HG02981 (cell line): ENCODE results near the gene EHBP1L1.

Experiments
- ATAC-seq: cut with Tn5 transposase; IDR thresholded peaks from one replicate; pipeline ENCODE4 v1.9.1; 2021; ENCODE audit warnings: mild to moderate bottlenecking, moderate library complexity; ENCODE audit not compliant: unreplicated experiment

EHBP1L1 gene

DNA sequence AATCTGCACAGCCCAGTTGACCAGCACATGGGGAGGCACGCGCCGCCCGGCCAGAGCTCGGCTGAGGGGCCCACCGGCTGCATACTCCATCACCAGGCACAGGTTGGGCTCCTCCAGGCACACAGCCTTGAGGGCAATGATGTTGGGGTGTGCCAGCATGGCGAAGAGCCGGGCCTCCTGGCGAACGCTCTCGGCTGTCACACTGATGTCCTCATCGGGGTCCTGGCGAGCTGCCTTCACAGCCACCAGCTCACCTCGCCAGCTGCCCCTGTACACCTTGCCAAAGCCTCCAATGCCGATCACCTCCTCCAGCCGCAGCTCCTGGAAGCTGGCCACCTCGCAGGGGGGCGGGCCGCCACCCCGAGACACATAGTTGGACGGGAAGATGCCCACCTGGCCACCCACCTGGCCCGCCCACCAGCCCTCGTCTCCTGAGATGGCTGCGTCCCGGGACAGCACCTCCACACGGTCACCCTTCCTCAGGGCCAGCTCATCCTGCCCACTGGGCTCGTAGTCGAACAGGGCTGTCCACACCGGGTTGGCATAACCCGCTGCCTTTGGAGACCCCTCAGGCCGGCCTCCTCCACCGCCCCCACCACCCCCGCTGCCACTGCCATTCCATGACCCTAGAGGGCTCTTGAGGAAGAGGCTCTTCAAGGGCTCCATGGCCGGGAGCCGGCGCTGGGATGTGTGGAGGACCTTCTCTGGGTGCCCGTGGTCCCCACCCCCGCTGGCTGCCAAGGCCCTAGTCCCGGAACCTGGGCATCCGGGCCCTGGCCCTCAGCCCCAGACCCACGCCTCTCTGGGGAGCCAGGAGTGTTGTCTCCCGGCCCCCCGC lies 37.5 kb downstream of the EHBP1L1 start:
- ATAC-seq = no peak

DNA sequence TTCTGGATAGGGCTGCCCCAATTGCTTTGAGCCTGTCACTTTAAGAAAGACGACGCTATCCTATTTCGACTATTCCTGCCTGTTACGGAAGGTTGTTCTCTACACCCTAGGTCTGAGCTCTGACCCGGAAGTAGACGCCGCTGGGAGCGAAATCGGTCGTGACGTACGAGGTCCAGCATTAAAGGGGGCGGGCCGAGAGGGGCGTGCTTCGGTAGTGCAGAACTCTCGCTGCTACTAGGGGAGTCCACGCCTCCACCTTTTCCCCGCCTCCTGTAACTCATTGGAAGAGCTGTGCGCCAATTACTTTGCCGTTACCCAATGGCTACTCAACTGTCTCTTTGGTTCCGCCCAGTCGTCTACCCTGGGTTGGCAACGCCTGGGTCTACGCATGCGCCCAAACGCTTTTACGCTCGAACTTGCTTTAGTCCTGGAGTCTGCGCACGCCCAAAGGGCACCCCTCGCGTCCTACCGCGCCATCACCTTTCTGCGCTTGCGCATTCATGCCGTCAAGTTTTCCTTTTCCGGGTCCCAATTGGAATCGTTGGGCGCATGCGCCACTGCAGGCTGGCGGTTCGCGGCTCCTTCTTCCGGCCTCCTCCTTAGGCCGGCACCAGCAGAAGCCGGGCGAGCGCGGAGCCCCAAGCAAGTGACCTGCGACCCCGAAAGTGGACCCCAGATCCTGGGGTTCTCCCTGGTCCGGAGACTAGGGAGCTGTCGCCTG lies 39.5 kb downstream of the EHBP1L1 start, which contains the start of gene PCNX3:
PCNX3 (plus strand) TSS at position 548 of the 721 bp plus-strand sequence. CDS start 536 bp downstream, outside the sequence.
- ATAC-seq = peak; percentile 75

DNA sequence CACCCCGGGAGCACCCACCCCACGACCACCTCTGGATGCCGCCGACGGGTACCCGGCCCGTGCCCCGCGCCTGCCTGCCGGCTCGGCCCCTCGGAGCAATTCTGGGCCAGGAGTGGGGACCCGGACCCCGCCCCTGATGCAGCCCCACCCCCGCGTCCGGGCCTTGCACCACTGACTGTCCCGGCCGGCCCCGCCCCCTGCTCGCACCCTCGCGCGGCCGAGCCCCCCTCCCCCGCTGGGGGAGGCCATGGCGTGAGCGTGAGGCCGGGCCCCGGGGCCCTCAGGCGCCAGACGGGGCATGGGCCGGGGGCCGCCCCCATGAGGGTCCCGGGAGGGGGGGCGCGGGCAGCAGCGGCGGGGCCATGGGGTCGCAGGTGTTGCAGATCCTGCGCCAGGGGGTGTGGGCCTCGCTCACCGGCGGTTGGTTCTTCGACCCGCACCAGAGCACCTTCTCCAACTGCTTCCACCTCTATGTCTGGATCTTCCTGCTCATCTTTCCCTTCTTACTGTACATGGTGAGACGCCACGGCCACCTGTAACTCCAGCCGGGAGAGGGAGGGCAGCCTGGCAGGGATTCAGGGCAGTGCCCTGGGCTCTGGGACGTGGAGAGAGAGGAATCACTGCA lies 40.2 kb downstream of the EHBP1L1 start:
- peak; percentile 0 for ATAC-seq

DNA sequence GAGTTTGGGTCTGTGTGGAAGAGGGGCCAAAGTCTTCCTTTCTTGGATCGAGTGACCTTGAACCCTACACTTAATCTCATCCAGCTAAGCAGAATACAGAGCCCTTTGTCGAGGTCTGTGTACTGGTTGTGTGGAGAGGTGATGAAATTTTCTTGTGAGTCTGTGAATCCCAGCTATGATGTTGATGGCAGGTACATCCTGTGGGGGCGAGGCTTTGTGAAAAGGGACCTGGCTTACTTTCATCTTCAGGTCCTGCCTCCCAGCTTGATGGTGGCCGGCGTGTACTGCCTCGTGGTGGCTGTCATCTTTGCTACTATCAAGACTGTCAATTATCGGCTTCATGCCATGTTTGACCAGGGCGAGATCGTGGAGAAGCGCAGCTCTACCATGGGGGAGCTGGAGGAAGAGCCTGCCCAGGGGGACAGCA lies 40.7 kb downstream of the EHBP1L1 start:
- no peak for ATAC-seq

DNA sequence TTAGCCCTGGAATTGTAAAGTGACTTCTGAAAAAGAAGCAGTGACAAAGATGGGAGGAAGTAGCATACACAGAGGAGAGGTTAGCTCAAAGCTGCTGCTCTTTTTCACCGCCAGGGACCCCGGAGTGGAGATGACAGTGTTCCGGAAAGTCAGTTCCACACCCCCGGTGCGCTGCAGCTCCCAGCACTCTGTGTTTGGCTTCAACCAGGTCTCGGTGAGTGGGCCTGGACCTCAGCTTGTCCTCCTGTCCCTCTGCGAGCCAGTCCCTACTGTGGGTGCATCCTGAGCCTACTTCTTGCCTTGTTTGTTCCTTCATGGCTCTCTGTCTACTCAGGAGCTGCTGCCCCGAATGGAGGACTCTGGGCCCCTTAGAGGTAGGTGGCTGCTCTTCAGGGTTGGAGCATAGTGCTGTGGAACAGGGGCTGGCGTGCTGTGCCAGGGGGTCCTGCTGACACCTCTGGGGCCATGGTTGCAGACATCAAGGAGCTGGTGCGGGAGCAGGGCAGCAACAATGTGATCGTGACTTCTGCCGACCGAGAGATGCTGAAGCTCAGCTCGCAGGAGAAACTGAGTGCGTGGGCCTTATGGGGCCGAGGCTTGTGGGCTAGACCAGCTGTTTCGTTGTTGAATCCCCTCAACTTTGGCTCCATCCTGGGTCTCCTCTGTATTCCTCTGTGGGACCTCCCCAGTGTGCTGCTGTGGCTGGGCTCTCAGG lies 41.4 kb downstream of the EHBP1L1 start:
- no peak for ATAC-seq

DNA sequence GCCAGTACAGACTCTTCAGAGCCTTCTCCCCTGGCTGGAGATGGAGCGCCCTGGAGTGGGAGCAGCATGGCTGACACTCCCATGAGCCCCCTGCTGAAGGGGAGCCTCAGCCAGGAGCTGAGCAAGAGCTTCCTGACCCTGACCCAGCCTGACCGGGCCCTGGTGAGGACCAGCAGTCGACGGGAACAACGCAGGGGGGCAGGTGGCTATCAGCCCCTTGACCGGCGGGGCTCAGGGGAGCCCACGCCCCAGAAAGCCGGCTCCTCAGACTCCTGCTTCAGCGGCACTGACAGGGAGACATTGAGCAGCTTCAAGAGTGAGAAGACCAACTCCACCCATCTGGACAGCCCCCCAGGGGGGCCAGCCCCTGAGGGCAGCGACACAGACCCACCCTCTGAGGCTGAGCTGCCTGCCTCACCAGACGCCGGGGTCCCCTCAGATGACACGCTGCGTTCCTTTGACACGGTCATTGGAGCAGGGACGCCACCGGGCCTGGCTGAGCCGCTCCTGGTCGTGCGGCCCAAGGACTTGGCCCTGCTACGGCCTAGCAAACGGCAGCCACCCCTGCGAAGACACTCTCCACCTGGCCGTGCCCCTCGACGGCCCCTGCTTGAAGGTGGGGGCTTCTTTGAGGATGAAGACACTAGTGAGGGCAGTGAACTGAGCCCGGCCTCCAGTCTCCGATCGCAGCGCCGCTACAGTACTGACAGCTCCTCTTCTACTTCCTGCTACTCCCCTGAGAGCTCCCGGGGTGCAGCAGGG lies 42.3 kb downstream of the EHBP1L1 start:
- no peak for ATAC-seq

DNA sequence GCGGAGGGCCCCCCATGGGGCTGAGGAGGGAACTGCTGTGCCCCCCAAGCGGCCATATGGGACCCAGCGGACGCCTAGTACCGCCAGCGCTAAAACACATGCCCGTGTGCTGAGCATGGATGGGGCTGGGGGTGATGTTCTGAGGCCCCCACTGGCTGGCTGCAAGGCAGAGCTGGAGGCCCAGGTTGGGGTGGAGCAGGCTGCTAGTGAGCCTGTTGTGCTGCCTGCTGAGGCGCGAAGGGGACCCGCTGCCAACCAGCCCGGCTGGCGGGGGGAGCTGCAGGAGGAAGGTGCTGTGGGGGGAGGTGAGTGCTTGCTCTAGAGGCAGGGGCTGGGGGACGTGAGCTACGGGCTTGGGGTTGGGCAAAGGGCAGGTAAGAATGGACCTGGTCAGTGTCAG lies 42.9 kb downstream of the EHBP1L1 start:
- no peak for ATAC-seq

DNA sequence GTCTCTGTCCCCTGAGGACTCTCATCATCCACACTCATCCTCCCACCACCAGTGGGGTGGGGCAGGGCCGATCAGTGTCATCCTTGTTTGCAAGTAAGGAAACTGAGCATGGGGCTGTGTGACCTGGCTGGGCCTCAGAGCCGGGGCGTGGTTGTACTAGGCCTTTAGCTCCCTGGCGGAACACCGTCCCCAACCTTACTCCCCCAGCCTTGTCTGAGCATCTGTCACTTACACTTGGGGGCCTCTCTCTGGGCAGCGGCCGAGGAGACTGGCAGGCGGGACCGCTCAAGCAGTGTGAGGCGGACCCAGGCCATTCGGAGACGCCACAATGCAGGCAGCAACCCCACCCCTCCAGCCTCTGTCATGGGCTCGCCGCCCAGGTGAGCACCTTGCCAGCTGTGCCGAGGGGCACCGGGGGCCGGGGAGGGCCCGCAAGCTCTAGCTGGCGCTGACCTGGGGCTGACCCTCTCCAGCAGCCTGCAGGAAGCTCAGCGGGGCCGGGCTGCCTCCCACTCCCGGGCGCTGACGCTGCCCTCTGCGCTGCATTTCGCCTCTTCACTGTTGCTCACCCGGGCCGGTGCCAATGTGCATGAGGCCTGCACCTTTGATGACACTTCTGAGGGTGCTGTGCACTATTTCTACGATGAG lies 43.6 kb downstream of the EHBP1L1 start:
- ATAC-seq = no peak

DNA sequence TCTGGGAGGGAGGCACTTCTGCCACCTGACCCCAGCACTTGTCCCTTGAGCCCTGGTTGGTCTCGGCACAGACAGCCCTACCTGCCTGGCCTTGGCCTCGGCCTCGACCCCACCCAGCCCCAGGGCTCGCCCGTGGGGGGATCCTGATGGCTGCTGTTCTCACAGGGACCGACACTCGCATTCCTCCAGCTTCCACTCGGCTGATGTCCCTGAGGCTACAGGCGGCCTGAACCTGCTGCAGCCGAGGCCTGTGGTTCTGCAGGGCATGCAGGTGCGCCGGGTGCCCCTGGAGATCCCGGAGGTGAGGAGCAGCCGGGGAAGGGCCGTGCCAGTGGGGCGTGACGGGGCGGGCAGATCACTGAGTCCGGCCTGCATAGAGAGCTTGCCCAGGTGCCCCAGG lies 44.8 kb downstream of the EHBP1L1 start:
- no peak for ATAC-seq

DNA sequence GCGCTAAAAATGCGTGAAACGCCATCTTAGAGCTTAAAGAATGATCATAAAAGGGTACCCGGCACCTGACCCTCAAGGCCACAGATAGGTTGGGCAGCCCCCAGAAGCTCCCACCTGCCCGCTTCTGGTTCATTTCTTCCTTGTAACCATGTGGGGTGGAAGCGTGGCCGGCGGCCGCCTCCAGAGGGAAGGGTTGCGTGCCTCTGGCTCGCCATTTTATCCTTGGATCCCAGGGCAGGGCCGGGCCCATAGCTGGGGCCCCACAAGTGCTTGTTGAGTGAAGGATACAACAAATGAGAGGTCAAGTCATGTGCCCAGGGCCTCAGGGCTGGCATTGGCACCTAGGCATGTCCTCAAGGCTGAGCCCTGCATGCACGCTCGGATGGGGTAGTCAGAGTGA lies 45.6 kb downstream of the EHBP1L1 start:
- ATAC-seq = no peak

DNA sequence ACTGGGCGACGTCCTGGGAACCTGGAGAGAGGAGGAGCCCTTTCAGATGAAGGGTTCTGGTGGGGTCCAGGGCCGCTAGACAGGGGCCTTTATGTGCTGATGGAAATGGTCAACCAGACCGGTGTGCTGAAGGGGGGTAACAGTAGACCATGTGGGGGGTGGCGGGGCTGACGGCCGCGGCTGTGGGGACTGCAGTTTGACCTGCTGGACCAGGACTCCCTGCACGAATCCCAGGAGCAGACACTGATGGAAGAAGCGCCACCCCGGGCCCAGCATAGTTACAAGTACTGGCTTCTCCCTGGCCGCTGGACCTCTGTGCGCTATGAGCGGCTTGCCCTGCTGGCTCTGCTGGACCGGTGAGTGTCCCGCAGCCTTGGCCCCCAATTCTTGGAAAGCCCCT lies 46.2 kb downstream of the EHBP1L1 start:
- no peak for ATAC-seq

DNA sequence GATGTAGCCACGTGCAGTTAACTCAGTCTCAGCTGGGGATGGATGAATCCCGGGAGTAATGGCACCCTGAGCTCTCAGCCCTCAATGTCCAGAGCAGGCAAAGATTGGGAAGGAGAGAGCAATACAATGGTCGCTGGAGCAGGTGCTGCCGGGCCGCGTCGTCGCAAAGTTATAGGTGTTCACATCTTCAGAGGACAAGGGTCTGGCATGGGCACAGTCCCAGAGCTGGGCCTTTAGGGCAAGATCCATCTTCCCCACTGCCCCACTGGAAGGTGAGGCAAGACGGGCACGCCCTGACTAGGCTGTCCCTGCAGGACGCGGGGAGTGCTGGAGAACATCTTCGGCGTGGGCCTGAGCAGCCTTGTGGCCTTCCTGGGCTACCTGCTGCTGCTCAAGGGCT lies 47.3 kb downstream of the EHBP1L1 start:
- ATAC-seq = no peak

DNA sequence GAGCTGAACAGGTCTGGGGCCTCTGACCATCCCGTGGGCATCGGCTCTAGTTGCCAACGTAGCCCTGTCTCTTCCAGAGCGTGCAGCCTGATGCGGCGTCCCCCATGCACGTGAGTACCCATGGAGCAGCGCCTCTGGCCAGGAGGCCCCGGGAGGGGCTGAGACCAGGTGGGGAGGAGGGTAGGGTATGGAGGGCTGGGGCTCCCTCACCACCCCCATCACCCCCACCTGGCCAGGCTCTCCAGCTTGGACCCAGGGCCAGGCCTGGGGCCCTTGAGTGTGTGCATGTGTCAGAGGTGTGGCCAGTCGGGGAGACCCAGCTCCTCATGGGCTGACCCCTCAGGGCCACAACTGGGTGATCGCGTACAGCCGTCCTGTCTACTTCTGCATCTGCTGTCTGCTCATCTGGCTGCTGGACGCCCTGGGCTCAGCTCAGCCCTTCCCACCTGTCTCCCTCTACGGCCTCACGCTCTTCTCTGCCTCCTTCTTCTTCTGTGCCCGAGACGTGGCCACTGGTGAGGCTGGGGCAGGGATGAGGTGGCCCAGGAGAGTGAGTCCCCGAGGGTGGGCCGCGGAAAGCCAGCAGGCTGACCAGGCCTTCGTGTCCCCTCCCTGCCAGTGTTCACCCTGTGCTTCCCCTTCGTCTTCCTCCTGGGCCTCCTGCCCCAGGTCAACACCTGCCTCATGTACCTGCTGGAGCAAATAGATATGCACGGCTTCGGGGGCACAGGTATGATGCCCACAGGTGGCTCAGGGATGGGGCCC lies 48.2 kb downstream of the EHBP1L1 start:
- no peak for ATAC-seq

DNA sequence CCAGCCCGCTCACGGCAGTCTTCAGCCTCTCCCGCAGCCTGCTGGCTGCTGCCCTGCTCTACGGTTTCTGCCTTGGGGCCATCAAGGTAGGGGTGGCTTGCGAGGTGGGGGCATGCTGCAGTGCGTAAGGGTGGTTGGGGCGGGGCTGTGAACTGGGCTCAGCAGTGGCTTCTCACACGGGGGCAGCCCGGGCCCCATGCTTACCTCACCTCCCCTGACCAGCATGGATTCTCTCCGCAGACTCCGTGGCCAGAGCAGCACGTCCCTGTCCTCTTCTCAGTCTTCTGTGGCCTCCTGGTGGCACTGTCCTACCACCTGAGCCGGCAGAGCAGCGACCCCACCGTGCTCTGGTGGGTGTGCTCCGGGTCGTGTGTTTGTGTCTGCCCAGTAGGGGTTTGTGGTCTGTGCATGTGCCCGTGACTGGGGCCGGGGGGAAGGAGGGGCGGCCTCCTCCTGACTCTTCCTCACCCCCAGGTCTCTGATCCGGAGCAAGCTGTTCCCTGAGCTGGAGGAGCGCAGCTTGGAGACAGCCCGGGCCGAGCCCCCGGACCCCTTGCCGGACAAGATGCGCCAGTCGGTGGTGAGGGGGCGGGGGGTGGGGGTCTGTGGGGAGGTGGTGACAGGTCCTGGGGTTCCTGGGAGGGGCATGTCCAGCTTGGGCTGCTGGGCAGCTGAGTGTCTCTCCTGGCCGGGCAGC lies 49.2 kb downstream of the EHBP1L1 start:
- ATAC-seq = no peak

DNA sequence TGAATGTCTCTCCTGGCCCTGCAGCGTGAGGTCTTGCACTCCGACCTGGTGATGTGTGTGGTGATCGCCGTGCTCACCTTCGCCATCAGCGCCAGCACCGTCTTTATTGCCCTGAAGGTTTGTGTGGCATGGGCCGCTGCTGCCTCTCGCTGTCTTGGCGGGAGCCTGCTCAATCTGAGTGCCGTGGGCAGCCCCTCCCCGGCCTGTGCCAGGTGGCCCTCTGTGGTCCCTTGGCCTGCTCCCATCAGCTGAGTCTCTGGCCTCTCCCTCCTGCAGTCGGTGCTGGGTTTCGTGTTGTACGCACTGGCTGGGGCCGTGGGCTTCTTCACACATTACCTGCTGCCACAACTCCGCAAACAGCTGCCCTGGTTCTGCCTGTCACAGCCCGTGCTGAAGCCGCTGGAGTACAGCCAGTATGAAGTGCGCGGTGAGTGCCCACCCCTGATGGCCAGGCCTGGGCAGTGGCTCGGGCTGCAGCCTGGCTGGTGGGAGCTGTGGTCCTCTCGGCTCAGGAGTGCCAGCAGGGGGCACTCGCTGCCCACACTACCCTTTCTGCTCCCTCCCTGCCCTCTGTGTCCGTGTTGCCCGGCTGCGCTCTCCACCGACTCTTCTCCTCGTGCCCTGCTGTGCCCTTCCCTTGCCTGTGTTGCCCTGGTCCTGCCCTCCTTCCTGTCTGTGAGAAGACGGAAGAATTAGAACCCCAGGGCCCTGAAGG lies 49.9 kb downstream of the EHBP1L1 start:
- no peak for ATAC-seq

DNA sequence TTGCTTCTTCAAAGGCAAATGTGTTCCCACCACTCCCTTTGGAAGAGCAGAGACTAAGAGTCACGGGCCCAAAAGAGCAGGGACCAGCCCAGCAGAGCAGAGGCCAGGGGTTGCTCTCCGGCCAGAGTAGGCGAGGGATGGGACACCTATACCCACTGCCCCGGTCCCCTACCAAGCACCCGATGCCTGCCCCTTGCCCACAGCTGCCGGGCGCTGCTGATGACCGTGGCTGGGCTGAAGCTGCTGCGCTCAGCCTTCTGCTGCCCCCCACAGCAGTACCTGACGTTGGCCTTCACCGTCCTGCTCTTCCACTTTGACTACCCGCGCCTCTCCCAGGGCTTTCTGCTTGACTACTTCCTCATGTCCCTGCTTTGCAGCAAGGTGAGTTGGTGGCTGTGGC lies 51.3 kb downstream of the EHBP1L1 start:
- no peak for ATAC-seq

DNA sequence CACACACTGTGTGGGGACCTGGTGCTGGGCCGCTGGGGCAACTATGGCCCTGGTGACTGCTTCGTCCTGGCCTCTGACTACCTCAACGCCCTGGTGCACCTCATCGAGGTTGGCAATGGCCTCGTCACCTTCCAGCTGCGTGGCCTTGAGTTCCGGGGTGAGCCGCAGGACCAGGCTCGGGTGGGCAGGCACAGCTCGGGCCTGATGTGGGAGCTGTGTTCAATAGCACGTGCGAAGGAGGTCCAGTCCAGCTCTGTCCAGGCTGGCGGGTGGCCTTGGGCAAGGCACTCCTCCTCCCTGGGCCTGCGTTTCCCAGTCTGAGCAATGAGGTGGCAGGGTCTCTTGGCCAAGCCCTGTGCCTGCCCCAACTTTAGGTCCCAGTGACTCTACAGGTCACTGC lies 53.7 kb downstream of the EHBP1L1 start:
- ATAC-seq = no peak

DNA sequence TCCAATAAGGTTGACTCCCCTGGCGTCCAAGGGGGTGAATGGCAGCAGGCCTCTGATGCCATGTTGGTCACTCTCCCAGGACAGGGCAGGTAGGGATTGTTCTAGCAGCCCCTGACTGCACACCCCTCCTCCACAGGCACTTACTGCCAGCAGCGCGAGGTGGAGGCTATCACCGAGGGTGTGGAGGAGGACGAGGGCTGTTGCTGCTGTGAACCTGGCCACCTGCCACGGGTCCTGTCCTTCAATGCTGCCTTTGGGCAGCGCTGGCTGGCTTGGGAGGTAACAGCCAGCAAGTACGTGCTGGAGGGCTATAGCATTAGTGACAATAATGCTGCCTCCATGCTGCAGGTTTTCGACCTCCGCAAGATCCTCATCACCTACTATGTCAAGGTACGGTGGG lies 54.4 kb downstream of the EHBP1L1 start:
- ATAC-seq = no peak
